T-helper 1 cell treated with Interleukin-12 subunit alpha and Interleukin-12 subunit beta and Interleukin-4 antibody, amounts not matched to agents 30 ng/mL and 1 ng/mL, for 36 hours (primary cell): ENCODE data around the gene BAZ2A. TPM values are rescaled to one million over a fixed set of nuclear protein-coding genes. Genes with fewer than 3 reads are reported as not detected.

Experiments used
- total RNA-seq: library from RNA; stranded (reverse); gene quantifications from 2 replicates; pipeline ENCODE4 v1.2.3, GENCODE V29; 2022

The BAZ2A gene
- total RNA-seq, 1 donor from 2014 or later, result 124 TPM

Other genes with a start within 250 kb of the BAZ2A start
- gene TIMELESS, start 180.9 kb downstream of the BAZ2A start, total RNA-seq, result 37.6 and 40.5 TPM in 2 replicates
- not detected in 2 replicates for gene MIP, start 175.7 kb downstream of the BAZ2A start, total RNA-seq
- gene SPRYD4, start 161.7 kb downstream of the BAZ2A start, total RNA-seq, result 4.6 and 4.8 TPM in 2 replicates
- gene GLS2, start 142.2 kb downstream of the BAZ2A start, total RNA-seq, result 0.63 and 1.2 TPM in 2 replicates
- 5.3 and 5.6 TPM in 2 replicates for gene RBMS2, start 108.5 kb downstream of the BAZ2A start, total RNA-seq
- 470 and 475 TPM in 2 replicates for gene ATP5F1B, start 15.7 kb upstream of the BAZ2A start, total RNA-seq
- gene PTGES3, start 58.0 kb upstream of the BAZ2A start, total RNA-seq, result 190 and 195 TPM in 2 replicates
- gene NACA, start 95.0 kb upstream of the BAZ2A start, total RNA-seq, result 717 TPM in 2 replicates
- 39.1 and 39.2 TPM in 2 replicates for gene PRIM1, start 122.0 kb upstream of the BAZ2A start, total RNA-seq
- 1.3 TPM in 2 replicates for gene HSD17B6, start 133.0 kb upstream of the BAZ2A start, total RNA-seq